Stimulated activated CD4-positive, alpha-beta T cell treated with anti-CD3 and anti-CD28 coated beads, Interleukin-15, amount 100 ng/mL, for 24 hours (primary cell): ENCODE data around the gene TMEM183A.

Experiments used
- DNase-seq: peaks from one replicate; pipeline ENCODE4 v3.0.0-alpha.2; 2020

The TMEM183A gene

DNA sequence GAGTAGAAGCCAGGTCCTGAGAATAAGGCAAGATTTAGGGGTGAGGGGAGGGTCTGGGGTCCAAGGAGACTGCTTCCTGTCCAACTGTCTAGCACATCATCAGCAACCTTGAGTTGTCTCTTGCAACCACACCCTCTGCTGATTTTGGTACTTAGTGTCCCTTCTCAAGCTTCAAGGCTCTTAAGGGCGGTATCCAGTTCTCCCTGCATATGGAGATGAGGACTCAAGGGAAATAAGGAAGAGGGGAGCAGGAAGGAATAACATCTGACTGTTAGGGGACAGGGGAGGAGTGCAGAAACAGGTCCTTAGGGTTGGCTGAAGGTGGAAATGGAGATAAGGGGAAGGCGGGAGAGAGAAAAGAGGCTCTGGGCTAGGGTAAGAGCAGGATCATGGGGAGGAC is 66.3 kb downstream of the TMEM183A start:
- DNase-seq = no peak
